NCI-H82 treated with DMSO at 0.1 percent for 48 hours (cell line): ENCODE results near the gene RNF150.
A peak's percentile ranks its signal among the peaks of the same experiment; 100 is the strongest.
"Not testable (repeated sequence)": the region's sequence is repeated elsewhere in the genome, so short reads cannot be mapped to it uniquely, and the experiment has no call there.

Experiments
- DNase-seq: peaks from one replicate; lab custom pipeline; 2025; ENCODE audit not compliant: unreplicated experiment; lab: John Stamatoyannopoulos, UW

RNF150 gene

GRCh38 chr4:141133146-141133998 lies at the start of gene RNF150:
Gene RNF150, minus strand, starts transcription at chr4:141133469.
- DNase-seq = peak; percentile 75

GRCh38 chr4:141180991-141181761 lies 47.9 kb upstream of the RNF150 start:
- DNase-seq = no peak

GRCh38 chr4:141179474-141180373 lies 46.5 kb upstream of the RNF150 start:
- no peak for DNase-seq

GRCh38 chr4:141177171-141177570 lies 43.9 kb upstream of the RNF150 start:
- no peak for DNase-seq

- no peak for DNase-seq
Observed at GRCh38 chr4:141174457-141174856, 41.2 kb upstream of the RNF150 start.

GRCh38 chr4:141170671-141171070 lies 37.4 kb upstream of the RNF150 start:
- no peak for DNase-seq

GRCh38 chr4:141169391-141169790 lies 36.1 kb upstream of the RNF150 start:
- DNase-seq = no peak

GRCh38 chr4:141165001-141165400 lies 31.7 kb upstream of the RNF150 start:
- DNase-seq = not testable (repeated sequence)

- no peak for DNase-seq
Observed at GRCh38 chr4:141159027-141159426, 25.8 kb upstream of the RNF150 start.

- peak; percentile 16 for DNase-seq
Observed at GRCh38 chr4:141158219-141158618, 24.9 kb upstream of the RNF150 start.

GRCh38 chr4:141155586-141155985 lies 22.3 kb upstream of the RNF150 start:
- no peak for DNase-seq

GRCh38 chr4:141154725-141155124 lies 21.5 kb upstream of the RNF150 start:
- DNase-seq = no peak

GRCh38 chr4:141153751-141154510 lies 20.7 kb upstream of the RNF150 start:
- no peak for DNase-seq

- DNase-seq = no peak
Observed at GRCh38 chr4:141144207-141144606, 10.9 kb upstream of the RNF150 start.

- DNase-seq = no peak
Observed at GRCh38 chr4:141142423-141142822, 9.2 kb upstream of the RNF150 start.

GRCh38 chr4:141140391-141141200 lies 7.3 kb upstream of the RNF150 start:
- peak; percentile 25 for DNase-seq

- no peak for DNase-seq
Observed at GRCh38 chr4:141133999-141134995, 1.0 kb upstream of the RNF150 start.

- no peak for DNase-seq
Observed at GRCh38 chr4:141132709-141133145, 542 bp downstream of the RNF150 start.
